ENCODE results near the gene KLK10. TPM values are rescaled to one million over a fixed set of nuclear protein-coding genes. Genes with fewer than 3 reads are reported as not detected.

The KLK10 gene
- polyA plus RNA-seq, 1 of the 3 experiments (the other 2 are of a cell fraction) = not detected

DNA sequence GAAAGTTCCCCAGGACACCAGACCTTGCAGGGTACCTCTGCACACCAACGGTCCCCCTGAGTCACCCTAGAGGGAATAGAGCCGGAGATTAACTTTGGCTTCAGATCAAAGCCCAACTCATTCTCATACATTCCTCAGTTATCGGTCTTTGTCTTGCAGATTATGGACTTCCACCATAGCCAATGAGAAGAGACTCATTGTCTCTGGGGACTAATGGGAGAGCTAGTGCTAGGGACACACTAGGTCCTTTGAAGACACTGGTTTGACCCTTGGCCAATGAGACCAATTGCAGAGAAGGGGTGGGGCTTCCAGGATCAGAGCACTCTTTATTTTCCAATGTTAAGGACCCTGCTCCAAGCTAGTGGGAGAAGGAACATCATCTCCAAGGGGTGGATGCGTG is 41.9 kb downstream of the KLK10 start:
- no peaks in the 10 kb centered on the region for H3K36me3 ChIP-seq (replicated peaks in 1 of 2; ENCODE audit: control insufficient read depth in 1 of 2, insufficient read depth in 2 of 2, low read length in 1 of 2)
- TF ChIP-seq, protein P1, sequence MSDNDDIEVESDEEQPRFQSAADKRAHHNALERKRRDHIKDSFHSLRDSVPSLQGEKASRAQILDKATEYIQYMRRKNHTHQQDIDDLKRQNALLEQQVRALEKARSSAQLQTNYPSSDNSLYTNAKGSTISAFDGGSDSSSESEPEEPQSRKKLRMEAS (IDR thresholded peaks at IDR 0.05; ENCODE audit: low read depth) = no peak
- TF ChIP-seq, protein P2, sequence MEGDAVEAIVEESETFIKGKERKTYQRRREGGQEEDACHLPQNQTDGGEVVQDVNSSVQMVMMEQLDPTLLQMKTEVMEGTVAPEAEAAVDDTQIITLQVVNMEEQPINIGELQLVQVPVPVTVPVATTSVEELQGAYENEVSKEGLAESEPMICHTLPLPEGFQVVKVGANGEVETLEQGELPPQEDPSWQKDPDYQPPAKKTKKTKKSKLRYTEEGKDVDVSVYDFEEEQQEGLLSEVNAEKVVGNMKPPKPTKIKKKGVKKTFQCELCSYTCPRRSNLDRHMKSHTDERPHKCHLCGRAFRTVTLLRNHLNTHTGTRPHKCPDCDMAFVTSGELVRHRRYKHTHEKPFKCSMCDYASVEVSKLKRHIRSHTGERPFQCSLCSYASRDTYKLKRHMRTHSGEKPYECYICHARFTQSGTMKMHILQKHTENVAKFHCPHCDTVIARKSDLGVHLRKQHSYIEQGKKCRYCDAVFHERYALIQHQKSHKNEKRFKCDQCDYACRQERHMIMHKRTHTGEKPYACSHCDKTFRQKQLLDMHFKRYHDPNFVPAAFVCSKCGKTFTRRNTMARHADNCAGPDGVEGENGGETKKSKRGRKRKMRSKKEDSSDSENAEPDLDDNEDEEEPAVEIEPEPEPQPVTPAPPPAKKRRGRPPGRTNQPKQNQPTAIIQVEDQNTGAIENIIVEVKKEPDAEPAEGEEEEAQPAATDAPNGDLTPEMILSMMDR (IDR thresholded peaks at IDR 0.05) = no peak
- no peak for TF ChIP-seq RFX5 (IDR thresholded peaks at IDR 0.05; ENCODE audit: low read length)
- no peak for TF ChIP-seq GATA2 (CRISPR knock-in tag; IDR thresholded peaks at IDR 0.05)
- TF ChIP-seq SMC3 (IDR thresholded peaks at IDR 0.05; ENCODE audit: low read depth, low read length) = no peak
- no peak for TF ChIP-seq ELF1 (IDR thresholded peaks at IDR 0.05)
- TF ChIP-seq TAF1 (IDR thresholded peaks at IDR 0.05; ENCODE audit: borderline replicate concordance, low read depth, low read length) = no peak
- TF ChIP-seq TCF12 (IDR thresholded peaks at IDR 0.05) = no peak
- TF ChIP-seq NFIC (IDR thresholded peaks at IDR 0.05; ENCODE audit: borderline replicate concordance) = no peak
- TF ChIP-seq MXI1 (IDR thresholded peaks at IDR 0.05; ENCODE audit: low read depth, low read length) = no peak
- TF ChIP-seq, protein P3, sequence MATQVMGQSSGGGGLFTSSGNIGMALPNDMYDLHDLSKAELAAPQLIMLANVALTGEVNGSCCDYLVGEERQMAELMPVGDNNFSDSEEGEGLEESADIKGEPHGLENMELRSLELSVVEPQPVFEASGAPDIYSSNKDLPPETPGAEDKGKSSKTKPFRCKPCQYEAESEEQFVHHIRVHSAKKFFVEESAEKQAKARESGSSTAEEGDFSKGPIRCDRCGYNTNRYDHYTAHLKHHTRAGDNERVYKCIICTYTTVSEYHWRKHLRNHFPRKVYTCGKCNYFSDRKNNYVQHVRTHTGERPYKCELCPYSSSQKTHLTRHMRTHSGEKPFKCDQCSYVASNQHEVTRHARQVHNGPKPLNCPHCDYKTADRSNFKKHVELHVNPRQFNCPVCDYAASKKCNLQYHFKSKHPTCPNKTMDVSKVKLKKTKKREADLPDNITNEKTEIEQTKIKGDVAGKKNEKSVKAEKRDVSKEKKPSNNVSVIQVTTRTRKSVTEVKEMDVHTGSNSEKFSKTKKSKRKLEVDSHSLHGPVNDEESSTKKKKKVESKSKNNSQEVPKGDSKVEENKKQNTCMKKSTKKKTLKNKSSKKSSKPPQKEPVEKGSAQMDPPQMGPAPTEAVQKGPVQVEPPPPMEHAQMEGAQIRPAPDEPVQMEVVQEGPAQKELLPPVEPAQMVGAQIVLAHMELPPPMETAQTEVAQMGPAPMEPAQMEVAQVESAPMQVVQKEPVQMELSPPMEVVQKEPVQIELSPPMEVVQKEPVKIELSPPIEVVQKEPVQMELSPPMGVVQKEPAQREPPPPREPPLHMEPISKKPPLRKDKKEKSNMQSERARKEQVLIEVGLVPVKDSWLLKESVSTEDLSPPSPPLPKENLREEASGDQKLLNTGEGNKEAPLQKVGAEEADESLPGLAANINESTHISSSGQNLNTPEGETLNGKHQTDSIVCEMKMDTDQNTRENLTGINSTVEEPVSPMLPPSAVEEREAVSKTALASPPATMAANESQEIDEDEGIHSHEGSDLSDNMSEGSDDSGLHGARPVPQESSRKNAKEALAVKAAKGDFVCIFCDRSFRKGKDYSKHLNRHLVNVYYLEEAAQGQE (IDR thresholded peaks at IDR 0.05; ENCODE audit: low read depth, low read length) = no peak
- TF ChIP-seq, protein P4, sequence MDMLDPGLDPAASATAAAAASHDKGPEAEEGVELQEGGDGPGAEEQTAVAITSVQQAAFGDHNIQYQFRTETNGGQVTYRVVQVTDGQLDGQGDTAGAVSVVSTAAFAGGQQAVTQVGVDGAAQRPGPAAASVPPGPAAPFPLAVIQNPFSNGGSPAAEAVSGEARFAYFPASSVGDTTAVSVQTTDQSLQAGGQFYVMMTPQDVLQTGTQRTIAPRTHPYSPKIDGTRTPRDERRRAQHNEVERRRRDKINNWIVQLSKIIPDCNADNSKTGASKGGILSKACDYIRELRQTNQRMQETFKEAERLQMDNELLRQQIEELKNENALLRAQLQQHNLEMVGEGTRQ (IDR thresholded peaks at IDR 0.05; ENCODE audit: borderline replicate concordance, low read depth, low read length) = no peak
- CTCF ChIA-PET = no interaction called here

More for the DNA sequence above, 41.9 kb downstream of the KLK10 start:
- H3K4me3 ChIP-seq (ENCODE audit: low read depth in 2 of 2, low read length in 1 of 2) = no peak overlapping the region
- H2AFZ ChIP-seq (ENCODE audit: low read depth) = no peak overlapping the region
- H3K4me2 ChIP-seq = no peak overlapping the region
- no peaks in the 10 kb centered on the region for H3K4me1 ChIP-seq (ENCODE audit: control insufficient read depth in 1 of 2, insufficient read depth in 2 of 2, low read depth in 1 of 2, low read length in 1 of 2)
- no peaks in the 10 kb centered on the region for H3F3A ChIP-seq (replicated peaks; ENCODE audit: insufficient read depth)
- no peak overlapping the region for H3K9ac ChIP-seq
- POLR2A ChIA-PET = no interaction called here
- no peaks in the 10 kb centered on the region for H3K79me2 ChIP-seq (ENCODE audit: insufficient read depth)
- 27% methylated on average over 4 of the region's 4 CpGs for WGBS (ENCODE audit: low lambda C conversion rate)
- H4K20me1 ChIP-seq (ENCODE audit: insufficient read depth) = no peaks in the 10 kb centered on the region
- DNase-seq = no peak
- H3K27ac ChIP-seq (ENCODE audit: low read depth in 2 of 2, low read length in 1 of 2) = no peak overlapping the region
- H3K9me2 ChIP-seq = no peaks in the 10 kb centered on the region
- H3K9me3 ChIP-seq = no peaks in the 10 kb centered on the region
- H3K27me3 ChIP-seq (ENCODE audit: insufficient read depth) = peaks cover 5% of the 10 kb centered on the region; the same call in 1 of the 2 replicates
